ENCODE results near the gene KCNIP2.

- no peak for TF ChIP-seq ZNF10 (CRISPR knock-in tag; IDR thresholded peaks at IDR 0.05; ENCODE audit: borderline replicate concordance, low read depth)
- TF ChIP-seq CREB1 (IDR thresholded peaks at IDR 0.05), result no peak
- TF ChIP-seq CREB1 (CRISPR knock-in tag; IDR thresholded peaks at IDR 0.05), result no peak
- no peak for TF ChIP-seq CHCHD3 (CRISPR knock-in tag; IDR thresholded peaks at IDR 0.05)
- TF ChIP-seq REST (IDR thresholded peaks at IDR 0.05; ENCODE audit: borderline replicate concordance in 1 of 2, low read depth in 1 of 2, low read length in 2 of 2), result peak; percentile 94 to 96
- TF ChIP-seq HNF4G (IDR thresholded peaks at IDR 0.05; ENCODE audit: borderline replicate concordance, low read depth, low read length), result no peak
- no peak for TF ChIP-seq HNF4G (CRISPR knock-in tag; IDR thresholded peaks at IDR 0.05; ENCODE audit: borderline replicate concordance, low read depth)
- no peak for TF ChIP-seq KAT7 (CRISPR knock-in tag; IDR thresholded peaks at IDR 0.05; ENCODE audit: borderline replicate concordance)
- TF ChIP-seq TBP (CRISPR knock-in tag; IDR thresholded peaks at IDR 0.05), result no peak
- TF ChIP-seq ZBTB33 (CRISPR knock-in tag; IDR thresholded peaks at IDR 0.05), result no peak
- TF ChIP-seq THAP9 (CRISPR knock-in tag; IDR thresholded peaks at IDR 0.05; ENCODE audit: borderline replicate concordance), result no peak
- no peak for TF ChIP-seq ZSCAN22 (CRISPR knock-in tag; IDR thresholded peaks at IDR 0.05)
- peak; percentile 93 for TF ChIP-seq CTCF (CRISPR knock-in tag; IDR thresholded peaks at IDR 0.05)
Measured at GRCh38 chr10:101840741-101841453, 2.7 kb downstream of the KCNIP2 start.
